ENCODE data around the gene OR2V2. TPM values are rescaled to one million over a fixed set of nuclear protein-coding genes. Genes with fewer than 3 reads are reported as not detected.
"Not testable (repeated sequence)": the region's sequence is repeated elsewhere in the genome, so short reads cannot be mapped to it uniquely, and the experiment has no call there.

The OR2V2 gene
- total RNA-seq, 6 experiments from 2014 or later = not detected

DNA sequence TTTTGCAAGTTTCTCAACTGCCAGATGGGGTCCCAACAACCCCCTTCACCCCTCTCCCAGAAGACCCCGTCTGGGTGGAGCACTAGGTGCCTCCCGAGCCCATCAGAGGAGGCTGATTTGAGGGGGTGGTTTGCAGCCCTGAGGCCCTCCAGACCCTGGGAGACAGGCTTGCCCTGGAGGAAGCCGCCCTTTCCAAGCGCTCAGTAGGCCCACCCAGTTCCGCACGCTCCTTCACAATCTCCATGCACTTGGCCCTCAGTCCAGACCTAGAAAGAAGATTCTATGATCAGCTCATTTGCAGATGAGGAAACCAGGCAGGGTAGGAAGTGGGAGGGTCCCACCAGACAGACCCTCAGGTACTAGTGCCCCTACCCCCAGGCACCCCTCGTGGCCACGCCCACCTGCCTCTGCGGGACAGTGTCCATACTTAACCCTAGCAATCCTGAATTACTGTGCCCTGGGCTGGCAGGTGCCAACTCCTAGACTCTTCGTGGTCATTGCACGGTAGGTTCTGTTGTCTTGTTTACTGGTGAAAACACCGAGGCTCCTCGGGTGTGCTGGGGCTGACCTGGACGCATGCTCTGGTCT is 38.7 kb upstream of the OR2V2 start:
- Histone ChIP-seq H3K4me3 (no peak overlapping the region), H3K27me3 (no peaks in the 10 kb centered on the region), H3K27ac (no peak overlapping the region), H3K36me3 (no peaks in the 10 kb centered on the region), H3K4me1 (no peaks in the 10 kb centered on the region), H3K9me3 (no peaks in the 10 kb centered on the region)
- ATAC-seq (no peak), DNase-seq (peak in 1 of 3 donors; percentile 31)
- intact Hi-C loops (cut with DNase I) = no loop called here
- 8% methylated on average over 4 of the region's 14 CpGs for WGBS (ENCODE audit: insufficient coverage, low coverage, low lambda C conversion rate, missing lambda C conversion rate)
- TF ChIP-seq, protein P1, sequence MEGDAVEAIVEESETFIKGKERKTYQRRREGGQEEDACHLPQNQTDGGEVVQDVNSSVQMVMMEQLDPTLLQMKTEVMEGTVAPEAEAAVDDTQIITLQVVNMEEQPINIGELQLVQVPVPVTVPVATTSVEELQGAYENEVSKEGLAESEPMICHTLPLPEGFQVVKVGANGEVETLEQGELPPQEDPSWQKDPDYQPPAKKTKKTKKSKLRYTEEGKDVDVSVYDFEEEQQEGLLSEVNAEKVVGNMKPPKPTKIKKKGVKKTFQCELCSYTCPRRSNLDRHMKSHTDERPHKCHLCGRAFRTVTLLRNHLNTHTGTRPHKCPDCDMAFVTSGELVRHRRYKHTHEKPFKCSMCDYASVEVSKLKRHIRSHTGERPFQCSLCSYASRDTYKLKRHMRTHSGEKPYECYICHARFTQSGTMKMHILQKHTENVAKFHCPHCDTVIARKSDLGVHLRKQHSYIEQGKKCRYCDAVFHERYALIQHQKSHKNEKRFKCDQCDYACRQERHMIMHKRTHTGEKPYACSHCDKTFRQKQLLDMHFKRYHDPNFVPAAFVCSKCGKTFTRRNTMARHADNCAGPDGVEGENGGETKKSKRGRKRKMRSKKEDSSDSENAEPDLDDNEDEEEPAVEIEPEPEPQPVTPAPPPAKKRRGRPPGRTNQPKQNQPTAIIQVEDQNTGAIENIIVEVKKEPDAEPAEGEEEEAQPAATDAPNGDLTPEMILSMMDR (IDR thresholded peaks at IDR 0.05) = no peak
- TF ChIP-seq POLR2A (IDR thresholded peaks at IDR 0.05) = no peak

DNA sequence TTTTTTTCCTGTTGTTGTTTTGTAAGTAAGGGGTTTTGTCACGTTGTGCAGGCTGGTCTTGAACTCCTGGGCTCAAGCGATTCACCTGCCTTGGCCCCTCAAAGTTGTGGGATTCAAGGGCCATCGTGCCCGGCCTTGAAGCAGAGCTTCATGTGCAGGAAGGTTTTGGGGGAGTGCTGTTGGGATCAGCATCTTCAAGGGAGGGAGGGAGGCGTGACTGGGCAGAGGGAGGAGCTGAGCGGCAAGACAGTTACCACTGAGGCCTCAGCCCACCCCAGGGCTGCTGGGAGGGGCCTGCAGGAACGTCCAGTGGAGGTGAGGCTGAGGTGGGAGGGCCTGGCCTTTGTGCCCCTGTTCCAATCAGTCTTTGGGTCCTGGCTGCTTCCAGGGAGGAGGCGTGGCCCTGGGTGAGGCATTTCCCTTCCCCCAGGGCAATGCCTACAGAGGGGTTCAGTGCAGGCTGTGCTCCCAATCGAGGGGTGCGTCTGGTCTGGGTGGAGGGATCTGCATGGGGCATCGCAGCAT is 37.8 kb upstream of the OR2V2 start:
- WGBS (ENCODE audit: insufficient coverage, low coverage, low lambda C conversion rate, missing lambda C conversion rate) = 26% methylated on average over 5 of the region's 11 CpGs
- Histone ChIP-seq H3K9me3 (no peaks in the 10 kb centered on the region), H3K36me3 (no peaks in the 10 kb centered on the region), H3K4me3 (no peak overlapping the region), H3K4me1 (no peaks in the 10 kb centered on the region), H3K27me3 (no peaks in the 10 kb centered on the region), H3K27ac (no peak overlapping the region)
- intact Hi-C loops (cut with DNase I) = loop anchor here in 1 of 2 donors (10.0 kb wide), 1 partner anchor 55 kb away; no protein-coding TSS in a partner anchor
- TF ChIP-seq POLR2A (IDR thresholded peaks at IDR 0.05) = no peak
- TF ChIP-seq, protein P1 (IDR thresholded peaks at IDR 0.05) = no peak
- DNase-seq (peak in 1 of 3 donors; percentile 16), ATAC-seq (peak in 1 of 4 donors; percentile 24)

DNA sequence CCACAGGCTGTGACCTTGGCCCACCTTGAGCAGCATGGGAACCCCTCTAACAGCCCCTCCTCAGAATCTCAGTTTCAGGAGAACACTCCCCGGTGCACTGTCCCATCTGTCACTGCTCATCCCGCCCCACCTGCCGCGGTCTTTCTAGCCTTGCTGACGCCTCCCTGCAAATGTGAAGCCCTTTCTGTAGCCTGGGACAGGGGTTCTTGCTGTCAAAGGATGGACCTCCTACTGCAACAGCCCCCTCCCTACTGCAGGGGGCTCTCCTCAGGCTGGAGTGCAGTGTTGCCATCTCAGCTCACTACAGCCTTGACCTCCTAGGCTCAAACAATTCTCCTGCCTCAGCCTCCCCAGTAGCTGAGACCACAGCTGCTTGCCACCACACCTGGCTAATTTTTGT is 36.4 kb upstream of the OR2V2 start:
- ATAC-seq = no peak

DNA sequence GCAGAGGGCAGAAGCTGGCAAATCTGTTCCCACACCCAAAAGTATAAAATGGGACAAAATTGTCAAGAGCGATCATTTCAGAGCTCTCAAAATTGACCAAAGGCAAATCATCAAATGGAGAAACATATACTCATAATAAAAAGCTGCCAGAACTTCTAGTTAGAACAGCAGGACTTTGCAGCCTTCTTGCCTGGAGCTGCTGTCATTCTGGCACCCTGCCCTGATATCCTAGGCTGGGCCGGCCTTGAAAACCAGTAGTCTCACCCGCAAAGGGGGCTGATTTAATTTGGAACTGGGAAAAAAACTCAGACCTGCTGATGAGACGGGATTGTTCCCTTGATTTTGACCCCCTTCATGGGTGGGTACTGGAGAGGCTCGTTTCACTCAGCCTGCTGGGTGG is 34.9 kb upstream of the OR2V2 start:
- H3K4me1 ChIP-seq = no peaks in the 10 kb centered on the region
- H3K4me3 ChIP-seq = no peak overlapping the region
- peaks cover 0 to 5% of the 10 kb centered on the region in 2 donors for H3K27me3 ChIP-seq
- H3K36me3 ChIP-seq = no peaks in the 10 kb centered on the region
- no peaks in the 10 kb centered on the region for H3K9me3 ChIP-seq
- no peak overlapping the region for H3K27ac ChIP-seq
- DNase-seq = peak in 1 of 3 donors; percentile 18
- WGBS (ENCODE audit: insufficient coverage, low coverage, low lambda C conversion rate, missing lambda C conversion rate) = 59% methylated on average over 5 of the region's 5 CpGs
- intact Hi-C loops (cut with DNase I) = loop anchor here in 1 of 2 donors (10.0 kb wide), 1 partner anchor 58 kb away; no protein-coding TSS in a partner anchor
- TF ChIP-seq, protein P1 (IDR thresholded peaks at IDR 0.05) = no peak
- no peak for TF ChIP-seq POLR2A (IDR thresholded peaks at IDR 0.05)
- no peak for ATAC-seq

More for the DNA sequence above, 36.4 kb upstream of the OR2V2 start:
- TF ChIP-seq, protein P1 (IDR thresholded peaks at IDR 0.05) = no peak
- TF ChIP-seq POLR2A (IDR thresholded peaks at IDR 0.05) = no peak
- Histone ChIP-seq H3K36me3 (no peaks in the 10 kb centered on the region), H3K27ac (no peak overlapping the region), H3K27me3 (peaks cover 0 to 2% of the 10 kb centered on the region in 2 donors), H3K4me1 (no peaks in the 10 kb centered on the region), H3K9me3 (no peaks in the 10 kb centered on the region), H3K4me3 (no peak overlapping the region)
- WGBS (ENCODE audit: insufficient coverage, low coverage, low lambda C conversion rate, missing lambda C conversion rate) = 72% methylated on average over 5 of the region's 5 CpGs
- DNase-seq = peak in 1 of 3 donors; percentile 9
- intact Hi-C loops (cut with DNase I) = loop anchor here in 1 of 2 donors (10.0 kb wide), 1 partner anchor 56 kb away; no protein-coding TSS in a partner anchor

DNA sequence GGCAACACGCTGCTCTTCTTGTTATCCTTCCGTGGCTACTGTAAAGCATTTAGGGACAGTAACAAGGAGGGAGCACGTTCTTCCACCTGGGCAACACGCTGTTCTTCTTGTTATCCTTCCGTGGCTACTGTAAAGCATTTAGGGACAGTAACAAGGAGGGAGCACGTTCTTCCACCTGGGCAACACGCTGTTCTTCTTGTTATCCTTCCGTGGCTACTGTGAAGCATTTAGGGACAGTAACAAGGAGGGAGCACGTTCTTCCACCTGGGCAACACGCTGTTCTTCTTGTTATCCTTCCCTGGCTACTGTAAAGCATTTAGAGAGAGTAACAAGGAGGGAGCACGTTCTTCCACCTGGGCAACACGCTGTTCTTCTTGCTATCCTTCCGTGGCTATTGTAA is 33.8 kb upstream of the OR2V2 start:
- not testable (repeated sequence) for DNase-seq, H3K4me3 ChIP-seq, ATAC-seq, H3K36me3 ChIP-seq, H3K27me3 ChIP-seq, H3K9me3 ChIP-seq, H3K27ac ChIP-seq, H3K4me1 ChIP-seq
- WGBS (ENCODE audit: insufficient coverage, low coverage, low lambda C conversion rate, missing lambda C conversion rate) = 48% methylated on average over 8 of the region's 13 CpGs
- intact Hi-C loops (cut with DNase I) = loop anchor here in 1 of 2 donors (10.0 kb wide), 1 partner anchor 59 kb away; no protein-coding TSS in a partner anchor

Data from right lobe of liver (tissue), 6 donors.